ENCODE data around the gene CACNG5. TPM values are rescaled to one million over a fixed set of nuclear protein-coding genes. Genes with fewer than 3 reads are reported as not detected.

Gene CACNG5
- total RNA-seq, 3 donors from 2014 or later (not counting 1 experiment from before 2014, with no cell fraction given), result not detected

- no peak for ATAC-seq
- H3K4me1 Mint-ChIP-seq, result peaks cover 0 to 11% of the 10 kb centered on the region in 2 donors
These were observed 4.5 kb upstream of the CACNG5 start for GRCh38 chr17:66830451-66830850.

DNA sequence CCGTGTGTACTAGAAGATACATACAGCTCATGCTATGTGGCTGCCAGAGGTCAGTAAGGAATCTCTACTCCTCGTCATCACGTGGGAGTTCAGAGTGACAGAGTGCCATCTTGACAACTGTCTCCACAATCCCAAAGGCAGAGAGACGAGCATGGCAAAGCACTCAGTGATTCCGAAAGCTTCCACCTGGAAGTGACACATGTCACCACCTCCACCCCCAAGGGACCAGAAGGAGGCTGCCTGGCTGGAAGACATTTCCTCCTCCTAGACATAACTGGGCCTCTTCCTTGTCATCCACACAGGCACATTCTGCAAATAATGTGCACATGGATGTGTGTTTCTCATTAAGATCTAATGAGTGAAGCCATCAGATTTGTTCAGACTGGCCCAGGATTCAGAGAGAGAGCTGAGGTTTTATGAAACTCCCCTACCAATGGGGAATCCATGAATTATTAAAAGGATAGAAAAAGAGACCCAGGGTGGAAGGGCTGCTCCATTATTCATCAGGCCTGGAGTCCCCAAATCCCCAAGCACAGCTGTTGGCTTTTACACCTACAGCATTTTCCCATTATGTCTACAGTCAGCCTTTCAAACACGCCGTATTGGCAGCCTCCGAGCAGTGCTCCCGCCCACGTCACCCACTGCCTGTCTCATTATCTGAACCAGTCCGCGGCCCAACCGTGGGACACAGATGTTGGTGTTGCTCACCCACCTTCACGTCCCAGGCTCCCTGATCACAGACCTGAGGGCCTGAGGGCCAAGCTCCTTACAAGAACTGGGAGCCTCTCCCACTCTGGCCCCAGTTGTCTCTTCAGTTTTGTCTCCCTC is 3.3 kb upstream of the CACNG5 start:
- H3K27ac Mint-ChIP-seq, result no peak overlapping the region
- intact Hi-C loops (cut with micrococcal nuclease), result no loop called here
- WGBS (ENCODE audit: insufficient coverage), result 84% methylated on average over 14 of the region's 14 CpGs
- Histone ChIP-seq H3K9me3 (ENCODE audit: control insufficient read depth, insufficient read depth, low read length) (no peaks in the 10 kb centered on the region), H3K4me3 (ENCODE audit: low read length) (no peak overlapping the region), H3K27me3 (ENCODE audit: control insufficient read depth, insufficient read depth, low read length) (peaks cover 18% of the 10 kb centered on the region), H3K27ac (ENCODE audit: low read length) (no peak overlapping the region), H3K4me1 (ENCODE audit: control insufficient read depth, insufficient read depth, low read length) (no peaks in the 10 kb centered on the region), H3K36me3 (ENCODE audit: control insufficient read depth, insufficient read depth, low read length) (no peaks in the 10 kb centered on the region)
- H3K4me3 Mint-ChIP-seq, result no peak overlapping the region
- no peaks in the 10 kb centered on the region for H3K9me3 Mint-ChIP-seq
- H3K36me3 Mint-ChIP-seq, result no peaks in the 10 kb centered on the region
- DNase-seq (no peak), ATAC-seq (no peak)
- H3K27me3 Mint-ChIP-seq (ENCODE audit: low read depth in 2 of 2), result peaks cover 42 to 43% of the 10 kb centered on the region in 2 donors
- peaks cover 0 to 11% of the 10 kb centered on the region in 2 donors for H3K4me1 Mint-ChIP-seq
- TF ChIP-seq CTCF (IDR thresholded peaks at IDR 0.05), result no peak

More at GRCh38 chr17:66830451-66830850, 4.5 kb upstream of the CACNG5 start:
- intact Hi-C loops (cut with micrococcal nuclease), result no loop called here
- H3K36me3 Mint-ChIP-seq, result no peaks in the 10 kb centered on the region
- peaks cover 10% of the 10 kb centered on the region for H3K27me3 ChIP-seq (ENCODE audit: control insufficient read depth, insufficient read depth, low read length)
- no peak for DNase-seq
- no peak overlapping the region for H3K27ac Mint-ChIP-seq
- WGBS (ENCODE audit: insufficient coverage), result 41% methylated on average over 4 of the region's 4 CpGs
- H3K4me1 ChIP-seq (ENCODE audit: control insufficient read depth, insufficient read depth, low read length), result no peaks in the 10 kb centered on the region
- H3K4me3 Mint-ChIP-seq, result no peak overlapping the region
- no peaks in the 10 kb centered on the region for H3K9me3 ChIP-seq (ENCODE audit: control insufficient read depth, insufficient read depth, low read length)
- no peak for TF ChIP-seq CTCF (IDR thresholded peaks at IDR 0.05)
- no peaks in the 10 kb centered on the region for H3K36me3 ChIP-seq (ENCODE audit: control insufficient read depth, insufficient read depth, low read length)
- H3K4me3 ChIP-seq (ENCODE audit: low read length), result no peak overlapping the region
- H3K27ac ChIP-seq (ENCODE audit: low read length), result no peak overlapping the region
- peaks cover 37 to 43% of the 10 kb centered on the region in 2 donors for H3K27me3 Mint-ChIP-seq (ENCODE audit: low read depth in 2 of 2)
- no peaks in the 10 kb centered on the region for H3K9me3 Mint-ChIP-seq

DNA sequence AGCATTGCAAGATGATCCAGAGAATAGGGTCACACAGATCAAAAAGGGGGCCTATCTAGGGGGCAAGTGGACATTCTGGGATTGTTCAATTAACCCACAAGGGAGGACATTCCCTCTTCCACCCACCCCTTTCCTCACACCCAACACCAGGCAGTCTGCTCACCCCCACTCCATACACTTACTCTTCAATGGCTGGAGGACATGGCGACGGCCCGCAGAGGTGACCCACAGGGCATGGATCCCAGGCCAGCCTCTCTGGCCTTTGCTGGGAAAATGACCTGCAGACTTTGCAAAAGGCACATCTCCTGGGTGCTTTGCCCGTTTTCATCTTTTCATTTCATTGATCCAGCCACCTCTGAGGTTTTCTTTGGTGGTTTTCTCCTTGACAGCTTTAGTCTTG is 1.7 kb upstream of the CACNG5 start:
- peaks cover 43 to 45% of the 10 kb centered on the region in 2 donors for H3K27me3 Mint-ChIP-seq (ENCODE audit: low read depth in 2 of 2)
- 82% methylated on average over 4 of the region's 4 CpGs for WGBS (ENCODE audit: insufficient coverage)
- Histone ChIP-seq H3K4me1 (ENCODE audit: control insufficient read depth, insufficient read depth, low read length) (no peaks in the 10 kb centered on the region), H3K4me3 (ENCODE audit: low read length) (no peak overlapping the region), H3K27ac (ENCODE audit: low read length) (no peak overlapping the region), H3K36me3 (ENCODE audit: control insufficient read depth, insufficient read depth, low read length) (no peaks in the 10 kb centered on the region), H3K9me3 (ENCODE audit: control insufficient read depth, insufficient read depth, low read length) (no peaks in the 10 kb centered on the region), H3K27me3 (ENCODE audit: control insufficient read depth, insufficient read depth, low read length) (peaks cover 18% of the 10 kb centered on the region)
- H3K4me1 Mint-ChIP-seq, result peaks cover 0 to 11% of the 10 kb centered on the region in 2 donors
- H3K4me3 Mint-ChIP-seq, result no peak overlapping the region
- intact Hi-C loops (cut with micrococcal nuclease), result no loop called here
- H3K27ac Mint-ChIP-seq, result no peak overlapping the region
- no peak for TF ChIP-seq CTCF (IDR thresholded peaks at IDR 0.05)
- DNase-seq (no peak), ATAC-seq (no peak)
- H3K9me3 Mint-ChIP-seq, result no peaks in the 10 kb centered on the region
- H3K36me3 Mint-ChIP-seq, result no peaks in the 10 kb centered on the region

Measured in natural killer cell (primary cell).